Pancreas (tissue), 10 donors: Measurements from ENCODE around the gene RASAL2. TPM values are rescaled to one million over a fixed set of nuclear protein-coding genes. Genes with fewer than 3 reads are reported as not detected.

Source experiments
- ATAC-seq, 4 donors: fragments of 200-7000 bp; cut with Tn5 transposase; one replicate each; pipeline versions ENCODE4 v1.8.0 to v1.9.1; 2020; ENCODE audit warnings: mild to moderate bottlenecking in 4 of 4, moderate library complexity in 4 of 4
- DNase-seq, 6 donors: peaks; one replicate each; pipeline ENCODE4 v3.0.0-alpha.2; 2020
- FAIRE-seq: peaks from 2 replicates; lab custom pipeline; 2012; peaks lifted over from hg19 to GRCh38; lab: Jason Lieb, UNC
- H3K27ac ChIP-seq, 4 donors: fragments of 200-600 bp; sonication (generic); 1 replicate in 3 of 4; 2 replicates in 1 of 4; pipeline versions ENCODE4 v1.5.0 to v1.8.0; 2020
- H3K27me3 ChIP-seq, 4 donors: fragments of 200-600 bp; one replicate each; pipeline ENCODE4 v1.8.0; 2021
- H3K36me3 ChIP-seq, 3 donors: fragments of 200-600 bp; sonication (generic) in 1 of 3; one replicate each; pipeline versions ENCODE4 v1.5.0 to v1.8.0; 2020 to 2021
- H3K4me1 ChIP-seq, 3 donors: fragments of 200-600 bp; one replicate each; pipeline ENCODE4 v1.8.0; 2021
- H3K4me3 ChIP-seq, 4 donors: fragments of 200-600 bp; sonication (generic) in 2 of 4; one replicate each; pipeline versions ENCODE4 v1.5.0 to v1.8.0; 2020 to 2021
- H3K9me3 ChIP-seq, 4 donors: fragments of 200-600 bp; one replicate each; pipeline ENCODE4 v1.8.0; 2021
- CTCF ChIP-seq, 4 donors: fragments of 200-600 bp; sonication (generic) in 3 of 4; IDR thresholded peaks; one replicate each; pipeline versions ENCODE4 v1.5.0 to v1.8.0; 2021; ENCODE audit warnings: antibody characterized with exemption in 4 of 4
- WGBS, 2 donors: extraction: QIAGEN DNeasy Blood & Tissue Kit; methylation state at CpG; one replicate each; pipeline ENCODE4 v1.1.7; 2013; 5-methylcytosine and 5-hydroxymethylcytosine counted together
- intact Hi-C, 3 donors: fragments of 100-400 bp; cut with DNase I; formaldehyde crosslinking; loops; one replicate each; pipeline versions ENCODE4 v1.11.1 to v1.14.2; 2022
- polyA plus RNA-seq, 2 donors: library from polyadenylated mRNA; stranded (reverse); fragments of 200-250 nt; gene quantifications; one replicate each; pipeline ENCODE4 v1.2.3, GENCODE V29; 2013
- total RNA-seq, 6 donors: library from RNA; stranded (reverse); fragmentation: NEBNext Ultra II Directional in 4 of 6; extraction: Animal tissue kit (Norgen Biotek cat#: 25700) in 4 of 6; gene quantifications; one replicate each; pipeline versions ENCODE4 v1.2.1 to v1.2.4, GENCODE V29; 2021 to 2023
- donor health status: healthy with polysubstance abuse.
- donor health status: DM: no; HTN: no; CAD: no; lungs with moderate emphysema.
- donor health status: DM: no; HTN: no; CAD: no.
- donor health status: control.
- donor health status: control.
- donor health status: Bipolar disorder and iron deficiency.
- donor health status: DM: yes; HTN: yes; CAD: no.
- donor health status: DM: no; HTN: no; CAD: no.
- donor health status: DM: no; HTN: no; CAD: no.
- donor health status: DM: yes; HTN: yes; CAD: no.

Gene RASAL2
- total and polyA plus RNA-seq, 8 donors = 2.5 to 12.9 (median 4.9) TPM

GRCh38 chr1:178254433-178254832, 160.5 kb downstream of the RASAL2 start:
- no peaks in the 10 kb centered on the region for H3K36me3 ChIP-seq
- ATAC-seq (no peak), FAIRE-seq (no peak), DNase-seq (no peak)
- H3K27me3 ChIP-seq = no peaks in the 10 kb centered on the region
- H3K4me1 ChIP-seq = no peaks in the 10 kb centered on the region
- intact Hi-C loops = no loop called here
- TF ChIP-seq CTCF (IDR thresholded peaks at IDR 0.05) = no peak
- H3K27ac ChIP-seq = no peak overlapping the region
- H3K4me3 ChIP-seq = no peak overlapping the region
- H3K9me3 ChIP-seq = peaks cover 0 to 4% (median 0%) of the 10 kb centered on the region in 4 donors

- DNase-seq (no peak), ATAC-seq (no peak), FAIRE-seq (no peak)
- Histone ChIP-seq H3K27ac (no peak overlapping the region), H3K9me3 (peaks cover 0 to 4% (median 0%) of the 10 kb centered on the region in 4 donors), H3K4me3 (no peak overlapping the region), H3K4me1 (peaks cover 0 to 6% (median 0%) of the 10 kb centered on the region in 3 donors), H3K36me3 (no peaks in the 10 kb centered on the region), H3K27me3 (no peaks in the 10 kb centered on the region)
- 68 to 77% methylated on average over 3 of the region's 3 CpGs for WGBS, 2 donors
- intact Hi-C loops = no loop called here
- no peak for TF ChIP-seq CTCF (IDR thresholded peaks at IDR 0.05)
Observed at GRCh38 chr1:178258536-178258935, 164.6 kb downstream of the RASAL2 start.

- Histone ChIP-seq H3K27me3 (no peaks in the 10 kb centered on the region), H3K9me3 (no peaks in the 10 kb centered on the region), H3K4me1 (peaks cover 0 to 6% (median 0%) of the 10 kb centered on the region in 3 donors), H3K36me3 (no peaks in the 10 kb centered on the region), H3K4me3 (no peak overlapping the region), H3K27ac (no peak overlapping the region)
- no peak for TF ChIP-seq CTCF (IDR thresholded peaks at IDR 0.05)
- WGBS, 2 donors = 49 to 52% methylated on average over 3 of the region's 3 CpGs
- FAIRE-seq (no peak), ATAC-seq (no peak), DNase-seq (no peak)
- intact Hi-C loops = no loop called here
Observed at GRCh38 chr1:178262120-178262500, 168.2 kb downstream of the RASAL2 start.

GRCh38 chr1:178263341-178263740, 169.4 kb downstream of the RASAL2 start:
- ATAC-seq (peak in 2 of 4 donors; percentile 30 to 48), FAIRE-seq (no peak), DNase-seq (no peak)
- no peaks in the 10 kb centered on the region for H3K27me3 ChIP-seq
- no peaks in the 10 kb centered on the region for H3K36me3 ChIP-seq
- H3K4me1 ChIP-seq = peaks cover 0 to 6% (median 0%) of the 10 kb centered on the region in 3 donors
- H3K9me3 ChIP-seq = no peaks in the 10 kb centered on the region
- no peak overlapping the region for H3K4me3 ChIP-seq
- H3K27ac ChIP-seq = no peak overlapping the region
- no peak for TF ChIP-seq CTCF (IDR thresholded peaks at IDR 0.05)
- intact Hi-C loops = no loop called here
- WGBS, 2 donors = 28 to 38% methylated on average over 2 of the region's 2 CpGs

- H3K9me3 ChIP-seq = no peaks in the 10 kb centered on the region
- no peak overlapping the region for H3K27ac ChIP-seq
- intact Hi-C loops = no loop called here
- DNase-seq (no peak), ATAC-seq (no peak), FAIRE-seq (no peak)
- TF ChIP-seq CTCF (IDR thresholded peaks at IDR 0.05) = no peak
- no peaks in the 10 kb centered on the region for H3K27me3 ChIP-seq
- no peaks in the 10 kb centered on the region for H3K36me3 ChIP-seq
- no peak overlapping the region for H3K4me3 ChIP-seq
- WGBS, 2 donors = 97 to 98% methylated on average over 3 of the region's 3 CpGs
- peaks cover 0 to 6% (median 0%) of the 10 kb centered on the region in 3 donors for H3K4me1 ChIP-seq
Observed at GRCh38 chr1:178266113-178266512, 172.2 kb downstream of the RASAL2 start.
